ENCODE data around the gene FPR3.
A peak's percentile ranks its signal among the peaks of the same experiment; 100 is the strongest.
"Not testable (repeated sequence)": the region's sequence is repeated elsewhere in the genome, so short reads cannot be mapped to it uniquely, and the experiment has no call there.

Gene FPR3

GRCh38 chr19:51784109-51784785 lies 10.7 kb upstream of the FPR3 start:
- no peak for DNase-seq

DNA sequence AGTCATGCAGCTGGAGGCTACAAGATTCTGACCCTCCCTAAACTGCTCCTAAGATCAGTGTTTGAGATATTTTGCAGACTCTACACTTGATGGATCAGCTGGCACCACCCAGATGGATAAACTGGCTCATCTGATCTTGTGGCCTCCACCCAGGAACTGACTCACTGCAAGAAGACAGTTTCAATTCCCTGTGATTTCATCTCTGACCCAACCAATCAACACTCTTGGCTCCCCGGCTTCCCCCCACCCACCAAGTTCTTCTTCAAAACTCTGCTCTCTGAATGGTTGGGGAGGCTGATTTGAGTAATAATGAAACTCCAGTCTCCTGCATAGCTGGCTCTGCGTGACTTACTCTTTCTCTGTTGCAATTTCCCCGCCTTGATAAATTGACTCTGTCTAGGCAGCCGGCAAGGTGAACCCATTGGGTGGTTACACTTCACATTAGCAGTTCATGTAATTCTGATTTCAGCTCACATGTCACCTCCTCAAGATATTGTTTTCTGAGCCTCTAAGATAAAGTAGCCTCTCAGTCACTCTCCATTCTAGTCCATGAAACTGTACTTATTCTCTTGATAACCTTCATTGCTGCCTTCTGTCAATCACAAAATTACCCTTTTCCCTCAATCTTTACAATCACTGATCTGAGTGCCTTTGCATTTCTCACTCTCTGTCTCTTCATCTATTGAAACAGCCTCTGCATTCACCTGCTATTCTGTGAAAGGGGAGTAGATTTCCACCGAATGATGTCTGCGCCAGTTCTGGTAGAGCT lies 9.9 kb upstream of the FPR3 start:
- no peak for DNase-seq

DNA sequence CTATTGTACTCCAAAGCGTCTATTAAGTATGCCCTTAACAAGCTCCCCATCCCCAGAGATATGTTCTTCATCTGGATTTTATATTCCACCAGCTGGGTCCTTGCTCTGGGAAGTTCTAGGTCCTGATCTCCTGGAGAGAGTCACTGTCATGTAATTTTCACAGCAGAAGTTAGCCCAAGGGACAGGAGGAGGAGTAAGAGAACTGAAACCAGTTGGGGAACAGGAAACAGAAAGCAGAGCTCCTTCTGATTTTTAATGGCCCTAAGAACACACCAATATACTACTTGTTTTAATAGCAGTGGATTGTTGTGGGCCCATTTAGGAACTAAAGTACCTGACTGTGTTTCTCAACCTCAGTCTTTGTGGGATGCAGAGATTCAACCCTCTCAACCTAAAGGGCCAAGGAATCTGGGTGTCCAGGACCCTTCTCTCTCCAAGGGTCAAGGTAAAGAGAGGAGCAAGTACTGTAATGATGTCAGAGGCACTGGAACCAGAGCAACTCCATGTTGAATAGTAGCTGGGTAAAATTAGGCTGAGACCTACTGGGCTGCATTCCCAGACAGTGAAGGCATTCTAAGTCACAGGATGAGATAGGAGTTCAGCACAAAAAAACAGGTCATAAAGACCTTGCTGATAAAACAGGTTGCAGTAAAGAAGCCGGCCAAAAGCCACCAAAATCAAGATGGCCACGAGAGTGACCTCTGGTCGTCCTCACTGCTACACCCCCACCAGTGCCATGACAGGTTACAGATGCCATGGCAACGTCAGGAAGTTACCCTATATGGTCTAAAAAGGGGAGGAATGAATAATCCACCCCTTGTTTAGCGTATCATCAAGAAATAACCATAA lies 8.1 kb upstream of the FPR3 start:
- DNase-seq = no peak

- no peak for DNase-seq
Measured at GRCh38 chr19:51788029-51788428, 6.9 kb upstream of the FPR3 start.

GRCh38 chr19:51789061-51789795 lies 5.7 kb upstream of the FPR3 start:
- DNase-seq = no peak

GRCh38 chr19:51792932-51793331 lies 2.0 kb upstream of the FPR3 start:
- DNase-seq = no peak

- DNase-seq = no peak
Measured at GRCh38 chr19:51793994-51794393, 963 bp upstream of the FPR3 start.

GRCh38 chr19:51796195-51796679 lies 1.3 kb downstream of the FPR3 start:
- DNase-seq = no peak

DNA sequence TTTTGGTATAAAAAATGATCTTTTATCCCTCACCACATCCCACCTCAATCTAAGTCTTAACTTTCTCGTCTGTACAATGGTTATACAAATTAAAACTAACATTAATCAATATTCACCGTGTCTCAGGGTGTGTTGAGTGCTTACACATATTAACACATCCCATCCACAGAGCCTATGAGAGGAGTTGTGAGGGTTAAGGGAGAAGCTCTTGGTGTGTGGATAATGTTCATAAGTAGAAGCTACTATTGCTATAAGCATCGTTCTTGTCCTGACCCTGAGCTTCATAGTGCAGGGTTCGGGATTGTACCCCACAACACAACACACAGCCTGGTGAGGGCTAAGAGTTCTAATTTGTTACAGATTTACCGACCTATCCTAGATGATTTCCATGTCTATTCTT lies 2.5 kb downstream of the FPR3 start:
- DNase-seq = no peak

GRCh38 chr19:51798062-51798461 lies 3.1 kb downstream of the FPR3 start:
- DNase-seq = no peak

- peak; percentile 45 for DNase-seq
Measured at GRCh38 chr19:51799034-51799773, 4.2 kb downstream of the FPR3 start.

- DNase-seq = no peak
Measured at GRCh38 chr19:51799774-51800472, 5.0 kb downstream of the FPR3 start.

- no peak for DNase-seq
Measured at GRCh38 chr19:51800473-51801244, 5.7 kb downstream of the FPR3 start.

DNA sequence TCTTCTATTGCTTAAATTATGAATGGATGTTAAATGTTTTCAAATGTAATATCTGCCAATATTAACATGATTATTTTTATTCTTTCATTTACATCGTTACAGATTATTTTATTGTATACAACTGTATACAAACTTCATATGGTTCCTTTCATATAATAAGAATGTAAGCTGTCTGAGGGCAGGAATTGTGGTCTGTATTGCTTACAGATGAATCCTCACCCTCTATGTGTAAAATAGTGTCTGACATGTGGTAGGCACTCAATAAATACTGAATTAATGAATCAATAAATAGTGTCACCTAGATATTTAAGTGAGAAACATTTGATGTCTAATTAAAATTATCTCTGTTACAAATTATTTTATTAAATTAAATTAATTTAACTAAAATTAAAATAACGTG lies 7.8 kb downstream of the FPR3 start:
- no peak for DNase-seq

DNA sequence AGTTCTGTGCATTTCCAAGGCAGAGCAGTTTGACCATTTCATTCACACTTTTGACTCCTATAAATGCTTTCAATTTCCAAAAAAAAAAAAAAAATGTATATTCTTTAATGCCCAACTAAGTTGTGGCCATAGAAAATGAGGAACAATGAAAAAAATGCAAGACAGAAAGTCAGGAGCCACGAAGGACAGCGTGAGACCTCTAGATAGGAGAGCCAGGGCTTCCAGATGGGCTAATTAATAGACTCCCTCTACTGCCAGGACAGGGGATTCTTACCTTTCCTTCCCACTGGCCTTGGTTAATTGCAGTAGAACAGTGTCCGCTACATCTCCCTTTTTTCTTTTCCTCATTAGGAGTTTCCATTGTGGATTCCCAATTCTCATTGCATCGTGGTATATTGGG lies 8.6 kb downstream of the FPR3 start:
- DNase-seq = no peak

GRCh38 chr19:51803967-51804366 lies 9.0 kb downstream of the FPR3 start:
- no peak for DNase-seq

DNA sequence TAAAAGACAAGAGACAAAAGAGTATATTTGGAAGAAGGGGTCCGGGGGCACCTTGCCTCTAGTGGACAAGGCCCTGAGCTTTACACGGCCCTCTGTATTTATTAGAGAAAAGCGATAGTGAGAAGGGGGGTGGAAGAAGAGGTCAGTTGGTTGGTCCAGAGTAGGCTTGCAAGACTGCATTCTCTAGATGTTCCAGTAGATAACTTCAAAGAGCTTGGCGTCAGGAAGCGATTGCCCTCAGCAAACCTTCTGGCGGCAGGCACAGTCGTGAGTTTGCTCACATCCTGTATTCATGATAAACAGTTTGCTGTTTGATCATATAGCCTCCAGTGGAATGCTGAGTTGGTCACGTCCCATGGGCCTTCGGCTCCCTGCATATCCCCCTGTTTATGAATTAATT lies 9.8 kb downstream of the FPR3 start:
- not testable (repeated sequence) for DNase-seq

- DNase-seq = not testable (repeated sequence)
Measured at GRCh38 chr19:51805396-51805795, 10.4 kb downstream of the FPR3 start.

GRCh38 chr19:51806571-51806970 lies 11.6 kb downstream of the FPR3 start:
- DNase-seq = not testable (repeated sequence)

- DNase-seq = no peak
Measured at GRCh38 chr19:51807111-51807701, 12.2 kb downstream of the FPR3 start.

Data from kidney glomerular epithelial cell (primary cell).